Upper lobe of right lung (tissue), 1 donor: ENCODE results near the gene VAMP5. TPM values are rescaled to one million over a fixed set of nuclear protein-coding genes. Genes with fewer than 3 reads are reported as not detected.
A peak's percentile ranks its signal among the peaks of the same experiment; 100 is the strongest.

Experiments
- ATAC-seq: fragments of 200-7000 bp; cut with Tn5 transposase; one replicate; pipeline ENCODE4 v1.9.1; 2020; ENCODE audit warnings: mild to moderate bottlenecking, moderate library complexity
- DNase-seq: peaks from one replicate; pipeline ENCODE4 v3.0.0-alpha.2; 2020
- H3K27ac ChIP-seq: fragments of 200-600 bp; one replicate; pipeline ENCODE4 v1.8.0; 2022
- H3K27me3 ChIP-seq: fragments of 200-600 bp; one replicate; pipeline ENCODE4 v1.8.0; 2022; ENCODE audit warnings: mild to moderate bottlenecking
- H3K36me3 ChIP-seq: fragments of 200-600 bp; one replicate; pipeline ENCODE4 v1.8.0; 2022
- H3K4me1 ChIP-seq: fragments of 200-600 bp; one replicate; pipeline ENCODE4 v1.8.0; 2022
- H3K4me3 ChIP-seq: fragments of 200-600 bp; one replicate; pipeline ENCODE4 v1.8.0; 2022; ENCODE audit warnings: mild to moderate bottlenecking
- H3K9me3 ChIP-seq: fragments of 200-600 bp; one replicate; pipeline ENCODE4 v1.8.0; 2022
- CTCF ChIP-seq: fragments of 200-600 bp; IDR thresholded peaks from one replicate; pipeline ENCODE4 v1.8.0; 2022; ENCODE audit warnings: antibody characterized with exemption
- intact Hi-C: fragments of 100-400 bp; cut with DNase I; formaldehyde crosslinking; loops from one replicate; pipeline ENCODE4 v1.11.0; 2022
- total RNA-seq: library from RNA; stranded (reverse); fragmentation: NEBNext Ultra II Directional; extraction: Animal tissue kit (Norgen Biotek cat#: 25700); gene quantifications from one replicate; pipeline ENCODE4 v1.2.1, GENCODE V29; 2021
- donor health status: DM: no; HTN: yes; CAD: no; lungs with severe emphysema.

The VAMP5 gene
- total RNA-seq, 1 donor from 2014 or later: 84.8 TPM

- Histone ChIP-seq H3K27me3 (no peaks in the 10 kb centered on the region), H3K9me3 (no peaks in the 10 kb centered on the region), H3K4me3 (peak overlapping the region; percentile 74), H3K4me1 (peaks cover 39% of the 10 kb centered on the region), H3K36me3 (peaks cover 31% of the 10 kb centered on the region), H3K27ac (peak overlapping the region; percentile 93)
- intact Hi-C loops: no loop called here
- no peak for TF ChIP-seq CTCF
- no peak for DNase-seq
- no peak for ATAC-seq
These were observed 11.7 kb downstream of the VAMP5 start for GRCh38 chr2:85596026-85596333.

- ATAC-seq (no peak), DNase-seq (no peak)
- Histone ChIP-seq H3K27me3 (no peaks in the 10 kb centered on the region), H3K9me3 (no peaks in the 10 kb centered on the region), H3K4me1 (peaks cover 39% of the 10 kb centered on the region), H3K4me3 (peak overlapping the region; percentile 74), H3K27ac (peak overlapping the region; percentile 93), H3K36me3 (peaks cover 31% of the 10 kb centered on the region)
- TF ChIP-seq CTCF: no peak
- intact Hi-C loops: no loop called here
These were observed 12.4 kb downstream of the VAMP5 start for GRCh38 chr2:85596486-85597143.

- Histone ChIP-seq H3K36me3 (peaks cover 31% of the 10 kb centered on the region), H3K27ac (no peak overlapping the region), H3K27me3 (no peaks in the 10 kb centered on the region), H3K4me3 (no peak overlapping the region), H3K9me3 (no peaks in the 10 kb centered on the region), H3K4me1 (peaks cover 34% of the 10 kb centered on the region)
- intact Hi-C loops: no loop called here
- ATAC-seq: no peak
- TF ChIP-seq CTCF: no peak
- no peak for DNase-seq
These were observed 13.0 kb downstream of the VAMP5 start for GRCh38 chr2:85597241-85597640.

- Histone ChIP-seq H3K36me3 (peaks cover 31% of the 10 kb centered on the region), H3K4me3 (no peak overlapping the region), H3K4me1 (peaks cover 27% of the 10 kb centered on the region), H3K27me3 (no peaks in the 10 kb centered on the region), H3K9me3 (no peaks in the 10 kb centered on the region), H3K27ac (no peak overlapping the region)
- no peak for DNase-seq
- no peak for ATAC-seq
- no peak for TF ChIP-seq CTCF
- intact Hi-C loops: no loop called here
These were observed 14.5 kb downstream of the VAMP5 start for GRCh38 chr2:85598594-85599340.

- Histone ChIP-seq H3K36me3 (peaks cover 31% of the 10 kb centered on the region), H3K9me3 (no peaks in the 10 kb centered on the region), H3K4me1 (peaks cover 27% of the 10 kb centered on the region), H3K27ac (no peak overlapping the region), H3K4me3 (no peak overlapping the region), H3K27me3 (no peaks in the 10 kb centered on the region)
- intact Hi-C loops: no loop called here
- ATAC-seq (no peak), DNase-seq (no peak)
- no peak for TF ChIP-seq CTCF
These were observed 15.4 kb downstream of the VAMP5 start for GRCh38 chr2:85599468-85600234.
